MM.1S (cell line): ENCODE measurements around the gene MAGI2.

ENCODE experiments used
- DNase-seq: peaks from one replicate; pipeline ENCODE4 v3.0.0-alpha.2; 2015
- H2AFZ ChIP-seq: fragments of 300-600 bp; sonication (generic); 2 replicates; pipeline ENCODE4 v1.6.0; 2016; ENCODE audit warnings: antibody characterized with exemption, low read length
- H3F3A ChIP-seq: fragments of 300-600 bp; sonication (generic); 2 replicates; pipeline ENCODE4 v1.6.1; 2016; ENCODE audit warnings: mild to moderate bottlenecking, antibody characterized with exemption, low read length, moderate library complexity, mixed read lengths; ENCODE audit not compliant: insufficient read depth
- H3K27ac ChIP-seq: fragments of 300-600 bp; sonication (generic); 2 replicates; pipeline ENCODE4 v1.5.1; 2016; ENCODE audit warnings: mild to moderate bottlenecking, low read length
- H3K27me3 ChIP-seq: fragments of 300-600 bp; sonication (generic); replicated peaks from 2 replicates; pipeline ENCODE4 v1.6.0; 2016; ENCODE audit warnings: low read length; ENCODE audit not compliant: insufficient read depth
- H3K36me3 ChIP-seq: fragments of 300-600 bp; sonication (generic); replicated peaks from 2 replicates; pipeline ENCODE4 v1.6.1; 2016; ENCODE audit warnings: mild to moderate bottlenecking, low read length, mixed read lengths; ENCODE audit not compliant: insufficient read depth
- H3K4me1 ChIP-seq: fragments of 300-600 bp; sonication (generic); 2 replicates; pipeline ENCODE4 v1.6.1; 2016; ENCODE audit warnings: low read length, mixed read lengths
- H3K4me2 ChIP-seq: fragments of 300-600 bp; sonication (generic); 2 replicates; pipeline ENCODE4 v1.6.0; 2016; ENCODE audit warnings: low read depth, low read length
- H3K4me3 ChIP-seq: fragments of 300-600 bp; sonication (generic); 2 replicates; pipeline ENCODE4 v1.5.1; 2016; ENCODE audit warnings: low read length, mixed read lengths
- H3K79me2 ChIP-seq: fragments of 300-600 bp; sonication (generic); 2 replicates; pipeline ENCODE4 v1.6.1; 2016; ENCODE audit warnings: mixed run types, low read length, mixed read lengths
- H3K9ac ChIP-seq: fragments of 300-600 bp; sonication (generic); 2 replicates; pipeline ENCODE4 v1.6.1; 2016; ENCODE audit warnings: low read length, mixed read lengths
- H3K9me2 ChIP-seq: fragments of 300-600 bp; sonication (generic); replicated peaks from 2 replicates; pipeline ENCODE4 v1.6.1; 2016; ENCODE audit warnings: mild to moderate bottlenecking, low read length, mixed read lengths; ENCODE audit not compliant: insufficient read depth
- H3K9me3 ChIP-seq: fragments of 300-600 bp; sonication (generic); replicated peaks from 2 replicates; pipeline ENCODE4 v1.6.1; 2016; ENCODE audit warnings: mild to moderate bottlenecking, low read length, mixed read lengths; ENCODE audit not compliant: insufficient read depth
- H4K20me1 ChIP-seq: fragments of 300-600 bp; sonication (generic); 2 replicates; pipeline ENCODE4 v1.6.1; 2016; ENCODE audit warnings: mild to moderate bottlenecking, low read length, moderate library complexity, mixed read lengths; ENCODE audit not compliant: insufficient read depth
- CTCF ChIP-seq: fragments of 300-600 bp; sonication (generic); IDR thresholded peaks from 2 replicates; pipeline ENCODE4 v1.5.1; 2016; ENCODE audit warnings: antibody characterized with exemption, low read length, mixed read lengths
- EZH2 ChIP-seq: fragments of 300-600 bp; sonication (generic); optimal IDR thresholded peaks from 2 replicates; pipeline ENCODE3; 2017; ENCODE audit warnings: low read depth, mild to moderate bottlenecking, antibody characterized with exemption, low read length, mixed read lengths
- EZH2phosphoT487 ChIP-seq: fragments of 300-600 bp; sonication (generic); IDR thresholded peaks from 2 replicates; pipeline ENCODE4 v1.6.1; 2018; ENCODE audit warnings: antibody characterized with exemption, low read length

The MAGI2 gene

GRCh38 chr7:78675511-78675910 lies 778.0 kb downstream of the MAGI2 start:
- H3K9ac ChIP-seq: no peak overlapping the region
- H2AFZ ChIP-seq: no peak overlapping the region
- H3K9me2 ChIP-seq: no peaks in the 10 kb centered on the region
- H3K79me2 ChIP-seq: no peaks in the 10 kb centered on the region
- H3K4me3 ChIP-seq: no peak overlapping the region
- H3K27ac ChIP-seq: no peak overlapping the region
- no peaks in the 10 kb centered on the region for H3K4me1 ChIP-seq
- no peak for TF ChIP-seq EZH2
- TF ChIP-seq EZH2phosphoT487: no peak
- no peak for TF ChIP-seq CTCF
- no peaks in the 10 kb centered on the region for H3K9me3 ChIP-seq
- no peak for DNase-seq
- no peaks in the 10 kb centered on the region for H3K27me3 ChIP-seq
- H3K36me3 ChIP-seq: no peaks in the 10 kb centered on the region
- no peaks in the 10 kb centered on the region for H4K20me1 ChIP-seq
- H3F3A ChIP-seq: no peaks in the 10 kb centered on the region
- H3K4me2 ChIP-seq: no peak overlapping the region

GRCh38 chr7:78673272-78673671 lies 780.2 kb downstream of the MAGI2 start:
- no peak for DNase-seq
- Histone ChIP-seq H2AFZ (no peak overlapping the region), H3K4me3 (no peak overlapping the region), H3K4me2 (no peak overlapping the region), H4K20me1 (no peaks in the 10 kb centered on the region), H3K36me3 (no peaks in the 10 kb centered on the region), H3K9me3 (no peaks in the 10 kb centered on the region), H3K4me1 (no peaks in the 10 kb centered on the region), H3K79me2 (no peaks in the 10 kb centered on the region), H3K9me2 (no peaks in the 10 kb centered on the region), H3K27me3 (no peaks in the 10 kb centered on the region), H3K9ac (no peak overlapping the region), H3F3A (no peaks in the 10 kb centered on the region), H3K27ac (no peak overlapping the region)
- no peak for TF ChIP-seq EZH2phosphoT487
- TF ChIP-seq CTCF: no peak
- no peak for TF ChIP-seq EZH2

- Histone ChIP-seq H3K9me3 (no peaks in the 10 kb centered on the region), H3K36me3 (no peaks in the 10 kb centered on the region), H3K79me2 (no peaks in the 10 kb centered on the region), H3K4me1 (no peaks in the 10 kb centered on the region), H2AFZ (no peak overlapping the region), H3K27ac (no peak overlapping the region), H4K20me1 (no peaks in the 10 kb centered on the region), H3K9me2 (no peaks in the 10 kb centered on the region), H3K4me3 (no peak overlapping the region), H3K9ac (no peak overlapping the region), H3K4me2 (no peak overlapping the region), H3K27me3 (no peaks in the 10 kb centered on the region), H3F3A (no peaks in the 10 kb centered on the region)
- DNase-seq: no peak
- TF ChIP-seq CTCF (no peak), EZH2 (no peak), EZH2phosphoT487 (no peak)
Observed at GRCh38 chr7:78662939-78663338, 790.5 kb downstream of the MAGI2 start.
